A673 (cell line): ENCODE measurements around the gene TRPM1. TPM values are rescaled to one million over a fixed set of nuclear protein-coding genes. Genes with fewer than 3 reads are reported as not detected.

Experiments used
- BruUV-seq: library from RNA; stranded (reverse); fragments of 400-500 nt; replicated peaks from 2 replicates; lab custom pipeline; 2021; lab: Mats Ljungman, UMichigan
- CTCF ChIA-PET: fragments of 300-600 bp; sonication (Branson Sonifier 250); formaldehyde crosslinking; loops from one replicate; lab custom pipeline; 2022; ENCODE audit warnings: antibody characterized with exemption; lab: Charles Lee
- POLR2A ChIA-PET: fragments of 300-600 bp; sonication (Branson Sonifier 250); formaldehyde crosslinking; loops from one replicate; lab custom pipeline; 2022; ENCODE audit warnings: antibody characterized with exemption; ENCODE audit not compliant: low non-redundant PET; lab: Charles Lee
- DNase-seq: peaks from one replicate; pipeline ENCODE4 v3.0.0-alpha.2; 2015; ENCODE audit warnings: low spot score
- H3K27ac ChIP-seq: fragments of 200-600 bp; sonication (generic); 2 replicates; pipeline ENCODE4 v1.5.1; 2016; ENCODE audit warnings: mixed run types, low read depth, mild to moderate bottlenecking, mixed read lengths, antibody characterized with exemption, low read length; ENCODE audit not compliant: poor library complexity, severe bottlenecking
- H3K27me3 ChIP-seq: fragments of 200-600 bp; sonication (generic); replicated peaks from 2 replicates; pipeline ENCODE4 v1.6.1; 2017; ENCODE audit warnings: mixed run types, low read depth, mild to moderate bottlenecking, mixed read lengths, antibody characterized with exemption, low read length; ENCODE audit not compliant: insufficient read depth, poor library complexity
- H3K36me3 ChIP-seq: fragments of 200-600 bp; sonication (generic); 2 replicates; pipeline ENCODE4 v1.6.1; 2016; ENCODE audit warnings: mixed run types, mild to moderate bottlenecking, mixed read lengths, antibody characterized with exemption, low read length; ENCODE audit not compliant: insufficient read depth, poor library complexity, severe bottlenecking
- H3K4me1 ChIP-seq: fragments of 200-600 bp; sonication (generic); 2 replicates; pipeline ENCODE4 v1.6.1; 2017; ENCODE audit warnings: mixed run types, mild to moderate bottlenecking, mixed read lengths, antibody characterized with exemption, low read length; ENCODE audit not compliant: insufficient read depth, poor library complexity, severe bottlenecking
- H3K4me3 ChIP-seq: fragments of 200-600 bp; sonication (generic); 2 replicates; pipeline ENCODE4 v1.5.1; 2016; ENCODE audit warnings: low read depth, mixed run types, mild to moderate bottlenecking, mixed read lengths, low read length; ENCODE audit not compliant: poor library complexity, severe bottlenecking
- H3K9me3 ChIP-seq: fragments of 200-600 bp; sonication (generic); 2 replicates; pipeline ENCODE4 v1.6.1; 2016; ENCODE audit warnings: mixed run types, low read depth, mild to moderate bottlenecking, mixed read lengths, antibody characterized with exemption, low read length; ENCODE audit not compliant: poor library complexity, severe bottlenecking
- EZH2 ChIP-seq: fragments of 200-600 bp; sonication (generic); IDR thresholded peaks from 2 replicates; pipeline ENCODE4 v1.6.1; 2017; ENCODE audit warnings: borderline replicate concordance, low read depth, mild to moderate bottlenecking, mixed read lengths, antibody characterized with exemption, low read length; ENCODE audit not compliant: poor library complexity, severe bottlenecking
- intact Hi-C: fragments of 100-400 bp; cut with micrococcal nuclease; formaldehyde crosslinking; loops from one replicate; pipeline ENCODE4 v1.10.0; 2022; ENCODE audit not compliant: unreplicated experiment
- total RNA-seq: library from RNA; stranded (reverse); gene quantifications from 2 replicates; pipeline ENCODE4 v1.2.3, GENCODE V29; 2021
- TF ChIP-seq, protein P1 (sequence below): fragments of 300-800, 200-600 bp; sonication (generic); conservative IDR thresholded peaks from 2 replicates; pipeline ENCODE4 v1.5.1; 2017; ENCODE audit warnings: low read depth, mild to moderate bottlenecking, antibody characterized with exemption, low read length, moderate library complexity, mixed read lengths

TRPM1 gene
- total RNA-seq, 1 experiment from 2014 or later = not detected

DNA sequence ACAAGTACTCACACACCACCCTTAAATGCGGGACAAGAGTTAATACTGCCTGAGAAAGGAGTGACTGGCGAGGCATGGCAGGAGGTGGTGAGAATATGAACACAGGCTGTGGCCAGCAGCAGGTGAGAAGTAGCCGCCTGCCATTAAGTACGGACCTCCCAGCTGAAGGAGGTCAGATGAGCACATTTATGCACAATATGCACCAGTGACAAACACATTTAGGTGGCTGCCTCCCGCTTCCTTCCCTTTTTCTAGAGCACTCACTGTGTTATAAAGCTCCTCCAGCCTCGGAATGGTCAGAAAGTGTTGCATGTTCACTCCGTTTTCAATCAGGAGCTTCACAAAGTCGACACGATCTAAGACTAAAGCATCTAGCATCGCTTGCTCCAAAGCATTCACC lies 52.4 kb downstream of the TRPM1 start:
- H3K9me3 ChIP-seq = no peaks in the 10 kb centered on the region
- DNase-seq = no peak
- no peak for TF ChIP-seq EZH2
- H3K36me3 ChIP-seq = no peaks in the 10 kb centered on the region
- intact Hi-C loops = no loop called here
- H3K27ac ChIP-seq = no peak overlapping the region
- ChIA-PET POLR2A (no interaction called here), CTCF (no interaction called here)
- BruUV-seq = no TSS peak
- no peaks in the 10 kb centered on the region for H3K27me3 ChIP-seq
- H3K4me3 ChIP-seq = no peak overlapping the region
- H3K4me1 ChIP-seq = no peaks in the 10 kb centered on the region

DNA sequence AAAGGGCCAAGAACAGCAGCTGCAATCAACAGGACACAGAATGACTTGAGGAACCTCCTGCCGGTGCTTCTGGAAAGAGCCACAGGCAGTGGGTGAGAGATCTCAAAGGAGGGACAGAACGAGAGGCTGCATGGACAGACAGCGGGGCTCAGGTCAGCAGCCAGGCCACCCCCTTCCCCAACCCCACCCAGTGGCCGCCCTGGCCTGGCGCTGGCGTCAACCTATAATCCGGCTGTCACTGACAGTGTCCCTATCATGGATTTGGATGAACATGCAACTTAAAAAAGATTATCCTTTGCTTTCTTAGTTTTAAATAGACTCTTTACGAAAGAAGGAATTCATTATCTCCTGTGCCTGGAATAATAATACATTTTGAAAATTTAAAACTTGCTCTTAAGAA lies 54.1 kb downstream of the TRPM1 start:
- Histone ChIP-seq H3K36me3 (no peaks in the 10 kb centered on the region), H3K27me3 (no peaks in the 10 kb centered on the region), H3K9me3 (no peaks in the 10 kb centered on the region), H3K4me3 (no peak overlapping the region), H3K4me1 (no peaks in the 10 kb centered on the region), H3K27ac (no peak overlapping the region)
- BruUV-seq = no TSS peak
- CTCF ChIA-PET = no interaction called here
- no peak for DNase-seq
- TF ChIP-seq EZH2 = no peak
- TF ChIP-seq, protein P1, sequence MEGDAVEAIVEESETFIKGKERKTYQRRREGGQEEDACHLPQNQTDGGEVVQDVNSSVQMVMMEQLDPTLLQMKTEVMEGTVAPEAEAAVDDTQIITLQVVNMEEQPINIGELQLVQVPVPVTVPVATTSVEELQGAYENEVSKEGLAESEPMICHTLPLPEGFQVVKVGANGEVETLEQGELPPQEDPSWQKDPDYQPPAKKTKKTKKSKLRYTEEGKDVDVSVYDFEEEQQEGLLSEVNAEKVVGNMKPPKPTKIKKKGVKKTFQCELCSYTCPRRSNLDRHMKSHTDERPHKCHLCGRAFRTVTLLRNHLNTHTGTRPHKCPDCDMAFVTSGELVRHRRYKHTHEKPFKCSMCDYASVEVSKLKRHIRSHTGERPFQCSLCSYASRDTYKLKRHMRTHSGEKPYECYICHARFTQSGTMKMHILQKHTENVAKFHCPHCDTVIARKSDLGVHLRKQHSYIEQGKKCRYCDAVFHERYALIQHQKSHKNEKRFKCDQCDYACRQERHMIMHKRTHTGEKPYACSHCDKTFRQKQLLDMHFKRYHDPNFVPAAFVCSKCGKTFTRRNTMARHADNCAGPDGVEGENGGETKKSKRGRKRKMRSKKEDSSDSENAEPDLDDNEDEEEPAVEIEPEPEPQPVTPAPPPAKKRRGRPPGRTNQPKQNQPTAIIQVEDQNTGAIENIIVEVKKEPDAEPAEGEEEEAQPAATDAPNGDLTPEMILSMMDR = no peak
- intact Hi-C loops = no loop called here
- POLR2A ChIA-PET = no interaction called here

DNA sequence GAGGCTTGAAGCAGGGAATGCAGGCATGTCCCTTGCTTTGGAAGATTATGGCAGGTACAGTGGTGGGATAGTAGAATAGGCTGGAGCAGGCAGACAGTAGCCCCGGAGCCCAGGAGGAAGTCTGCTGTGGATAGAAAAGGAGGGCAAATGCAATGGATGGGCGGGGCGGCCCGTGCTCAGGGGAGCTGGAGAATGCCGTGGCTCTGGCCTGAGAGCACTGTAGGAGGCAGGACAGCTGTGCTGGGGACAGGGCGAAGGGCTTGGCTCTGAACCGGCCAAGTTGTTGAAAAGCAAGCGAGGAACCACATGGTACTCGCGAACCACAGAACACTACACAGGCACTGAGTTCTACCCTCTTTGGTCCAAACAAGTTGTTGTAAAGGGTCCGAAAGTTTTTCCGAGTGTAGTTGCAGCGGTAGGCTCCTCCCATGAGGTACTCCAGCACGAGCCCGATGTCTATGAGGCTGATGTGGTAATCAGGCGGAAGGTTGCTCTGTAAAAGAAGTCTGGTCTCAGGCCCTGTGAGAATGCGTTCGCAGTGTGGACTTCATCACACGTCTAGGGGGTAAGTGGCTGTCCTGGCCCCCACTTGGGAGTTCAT lies 54.7 kb downstream of the TRPM1 start:
- no peaks in the 10 kb centered on the region for H3K4me1 ChIP-seq
- no peaks in the 10 kb centered on the region for H3K9me3 ChIP-seq
- no peaks in the 10 kb centered on the region for H3K27me3 ChIP-seq
- no peak overlapping the region for H3K27ac ChIP-seq
- POLR2A ChIA-PET = no interaction called here
- H3K4me3 ChIP-seq = no peak overlapping the region
- DNase-seq = no peak
- no TSS peak for BruUV-seq
- no peaks in the 10 kb centered on the region for H3K36me3 ChIP-seq
- TF ChIP-seq EZH2 = no peak
- TF ChIP-seq, protein P1 = no peak
- intact Hi-C loops = no loop called here
- CTCF ChIA-PET = no interaction called here

DNA sequence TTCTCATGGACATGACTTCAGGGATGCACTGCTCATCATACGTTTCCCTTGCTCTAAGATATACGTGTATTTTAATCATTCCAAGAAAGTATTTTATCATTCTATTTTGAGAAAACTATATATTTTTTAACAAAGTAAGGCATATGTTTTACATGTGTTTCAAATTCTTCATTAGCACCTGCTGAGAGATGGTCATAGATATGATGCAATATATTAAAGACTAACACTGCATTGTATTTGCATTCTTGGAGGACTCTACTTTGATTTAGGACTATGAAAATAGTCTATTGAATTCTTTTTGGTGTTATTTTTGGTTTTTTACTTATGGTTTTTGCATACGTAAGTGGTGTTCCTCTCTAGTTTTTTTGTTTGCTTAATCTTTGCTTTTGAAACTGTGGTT lies 55.9 kb downstream of the TRPM1 start:
- TF ChIP-seq, protein P1 = no peak
- no peak for TF ChIP-seq EZH2
- intact Hi-C loops = no loop called here
- CTCF ChIA-PET = no interaction called here
- no peaks in the 10 kb centered on the region for H3K36me3 ChIP-seq
- DNase-seq = no peak
- POLR2A ChIA-PET = no interaction called here
- H3K27ac ChIP-seq = no peak overlapping the region
- H3K27me3 ChIP-seq = no peaks in the 10 kb centered on the region
- H3K4me1 ChIP-seq = no peaks in the 10 kb centered on the region
- no TSS peak for BruUV-seq
- no peak overlapping the region for H3K4me3 ChIP-seq
- H3K9me3 ChIP-seq = no peaks in the 10 kb centered on the region
